K562 (cell line): ENCODE results near the gene NOC4L. TPM values are rescaled to one million over a fixed set of nuclear protein-coding genes. Genes with fewer than 3 reads are reported as not detected.

ENCODE experiments used
- ATAC-seq: fragments of 200-7000 bp; cut with Tn5 transposase; 3 replicates; pipeline ENCODE4 v1.9.1; 2020; ENCODE audit warnings: moderate library complexity
- BruUV-seq: library from RNA; stranded (reverse); fragments of 400-500 nt; replicated peaks from 2 replicates; lab custom pipeline; 2021; lab: Mats Ljungman, UMichigan
- CTCF ChIA-PET: fragments of 300-600 bp; formaldehyde crosslinking; extraction: SDS; loops from one replicate; lab custom pipeline; 2021; ENCODE audit warnings: low intra/inter-chr PET ratio; lab: Yijun Ruan, JAX
- POLR2A ChIA-PET: fragments of 300-600, 350-650 bp; sonication (Branson Sonifier 250); formaldehyde crosslinking; extraction: SDS; loops from one replicate; lab custom pipeline; 2021; ENCODE audit warnings: antibody characterized with exemption, inconsistent platforms; lab: Yijun Ruan, JAX
- DNase-seq, 4 experiments: peaks; one replicate each; pipeline versions ENCODE4 v3.0.0 to v3.0.0-alpha.2; 2011 to 2018; ENCODE audit warnings: low spot score in 3 of 4, mixed read lengths in 3 of 4; ENCODE audit errors: extremely low read depth in 1 of 4
- FAIRE-seq: peaks from 2 replicates; lab custom pipeline; 2011; peaks lifted over from hg19 to GRCh38; lab: Jason Lieb, UNC
- H2AFZ ChIP-seq: 2 replicates; pipeline ENCODE4 v1.6.0; 2011; ENCODE audit warnings: low read depth, low read length, control low read depth, inconsistent platforms
- H3K27ac ChIP-seq: fragments of 200-600 bp; 3 replicates; pipeline ENCODE4 v1.8.0; 2011; ENCODE audit warnings: low read depth, mild to moderate bottlenecking, control low read depth, inconsistent platforms, low read length, moderate library complexity, mixed read lengths; ENCODE audit errors: extremely low read depth
- H3K27me3 ChIP-seq, 2 experiments: fragments of 300-600 bp in 1 of 2; 2 replicates in 1 of 2; 3 replicates in 1 of 2; pipeline versions ENCODE4 v1.6.0 to v1.8.0; 2011; ENCODE audit warnings: inconsistent platforms in 2 of 2, low read length in 2 of 2, mild to moderate bottlenecking in 1 of 2, mixed read lengths in 1 of 2, moderate library complexity in 1 of 2; ENCODE audit not compliant: control insufficient read depth in 2 of 2, insufficient read depth in 2 of 2
- H3K36me3 ChIP-seq: fragments of 300-600 bp; 3 replicates; pipeline ENCODE4 v1.8.0; 2011; ENCODE audit warnings: mild to moderate bottlenecking, low read length, inconsistent platforms; ENCODE audit not compliant: control insufficient read depth, insufficient read depth
- H3K4me1 ChIP-seq, 2 experiments: fragments of 200-600 bp in 1 of 2; replicated peaks in 1 of 2; 2 replicates in 1 of 2; 3 replicates in 1 of 2; pipeline versions ENCODE4 v1.5.1 to v1.8.0; 2011; ENCODE audit warnings: inconsistent platforms in 2 of 2, low read length in 2 of 2, mild to moderate bottlenecking in 1 of 2, mixed read lengths in 1 of 2, moderate library complexity in 1 of 2; ENCODE audit not compliant: control insufficient read depth in 2 of 2, insufficient read depth in 2 of 2
- H3K4me2 ChIP-seq: 2 replicates; pipeline ENCODE4 v1.6.1; 2011; ENCODE audit warnings: low read length, control low read depth, inconsistent platforms, mixed read lengths; ENCODE audit not compliant: insufficient read depth
- H3K4me3 ChIP-seq: fragments of 200-600 bp; sonication (generic), shearing (Covaris generic); 2 replicates; pipeline ENCODE4 v1.5.1; 2016; ENCODE audit warnings: control low read depth, inconsistent platforms
- H3K79me2 ChIP-seq: fragments of 200-600 bp; 3 replicates; pipeline ENCODE4 v1.8.0; 2011; ENCODE audit warnings: low read length, inconsistent platforms; ENCODE audit not compliant: control insufficient read depth, insufficient read depth
- H3K9ac ChIP-seq, 2 experiments: 2 replicates each; pipeline versions ENCODE4 v1.6.0 to v1.6.1; 2011; ENCODE audit warnings: low read depth in 2 of 2, low read length in 2 of 2, control low read depth in 1 of 2, inconsistent platforms in 1 of 2, mild to moderate bottlenecking in 1 of 2, mixed read lengths in 1 of 2; ENCODE audit not compliant: insufficient read depth in 1 of 2
- H3K9me1 ChIP-seq: one replicate; pipeline ENCODE4 v1.6.0; 2011; ENCODE audit warnings: inconsistent platforms, mild to moderate bottlenecking, low read length, moderate library complexity; ENCODE audit not compliant: control insufficient read depth, insufficient read depth
- H3K9me3 ChIP-seq: replicated peaks from 2 replicates; pipeline ENCODE4 v1.5.1; 2011; ENCODE audit warnings: low read depth, low read length, inconsistent platforms; ENCODE audit not compliant: control insufficient read depth, insufficient read depth
- H4K20me1 ChIP-seq: replicated peaks from 2 replicates; pipeline ENCODE4 v1.6.1; 2011; ENCODE audit warnings: low read length, inconsistent platforms, mixed read lengths; ENCODE audit not compliant: control insufficient read depth, insufficient read depth
- BCL6 ChIP-seq: fragments of 250-450 bp; sonication (Bioruptor Pico); IDR thresholded peaks from 2 replicates; pipeline ENCODE4 v1.4.0; 2020
- CREB1 ChIP-seq, 2 experiments: sonication (generic) in 1 of 2; formaldehyde crosslinking in 1 of 2; IDR thresholded peaks; 2 replicates each; pipeline versions ENCODE4 v1.6.1 to v1.8.0; 2012 to 2022; ENCODE audit warnings: inconsistent platforms in 1 of 2, mild to moderate bottlenecking in 1 of 2, missing genetic modification reagents in 1 of 2, moderate library complexity in 1 of 2
- NFE2L1 ChIP-seq: fragments of 450-650 bp; IDR thresholded peaks from 2 replicates; pipeline ENCODE4 v1.6.1; 2016; ENCODE audit warnings: missing genetic modification characterization, low read depth, mild to moderate bottlenecking, missing compliant biosample characterization, moderate library complexity, borderline replicate concordance
- POLR2AphosphoS2 ChIP-seq: IDR thresholded peaks from 2 replicates; pipeline ENCODE4 v1.6.1; 2012; ENCODE audit warnings: low read length, improper control_type of control experiment
- REST ChIP-seq, 2 experiments: fragments of 450-650 bp; formaldehyde crosslinking in 1 of 2; IDR thresholded peaks; 2 replicates each; pipeline versions ENCODE4 v1.4.0 to v1.6.1; 2014 to 2020; ENCODE audit warnings: mild to moderate bottlenecking in 2 of 2, borderline replicate concordance in 1 of 2, low read depth in 1 of 2
- ZBTB33 ChIP-seq: sonication (generic); formaldehyde crosslinking; IDR thresholded peaks from 2 replicates; pipeline ENCODE4 v1.8.1; 2023; ENCODE audit warnings: mild to moderate bottlenecking, missing genetic modification reagents
- ZNF263 ChIP-seq: sonication (generic); formaldehyde crosslinking; IDR thresholded peaks from 2 replicates; pipeline ENCODE4 v1.8.0; 2022; ENCODE audit warnings: mild to moderate bottlenecking, missing genetic modification reagents, borderline replicate concordance
- WGBS: fragments of 100-300 bp; shearing (Covaris generic); methylation state at CpG from one replicate; pipeline ENCODE4 v1.1.6; 2016; ENCODE audit warnings: low coverage, mixed read lengths; ENCODE audit not compliant: insufficient coverage; ENCODE audit errors: missing lambda C conversion rate; 5-methylcytosine and 5-hydroxymethylcytosine counted together
- in situ Hi-C: fragments of 300-500 bp; cut with MboI; formaldehyde crosslinking; loops from 4 replicates; pipeline ENCODE4 v1.15.0; 2018; ENCODE audit warnings: inconsistent platforms, mixed read lengths
- intact Hi-C: fragments of 100-400 bp; cut with micrococcal nuclease; formaldehyde crosslinking; loops from 2 replicates; pipeline ENCODE4 v1.14.2; 2022
- polyA plus RNA-seq, 8 experiments: library from polyadenylated mRNA; depleted of rRNA in 4 of 8; stranded (reverse) in 5 of 8; unstranded in 3 of 8; fragments of >200 nt; fragmentation: Nextera tagmentation in 2 of 8; fragmentation: Illumina TruSeq in 1 of 8; extraction: Ambion mirVana in 2 of 8; extraction: Trizol in 1 of 8; gene quantifications; 2 replicates each; pipeline versions ENCODE4 v1.2.1 to v1.2.3, GENCODE V29; 2011 to 2014; ENCODE audit warnings: inconsistent platforms in 1 of 8, missing spikeins in 1 of 8
- total RNA-seq, 7 experiments: library from RNA; depleted of rRNA in 6 of 7; stranded (reverse); fragments of >200 nt in 6 of 7; fragmentation: Illumina TruSeq in 2 of 7; extraction: Trizol in 2 of 7; gene quantifications; 2 replicates each; pipeline versions ENCODE4 v1.2.1 to v1.2.3, GENCODE V29; 2011 to 2021; ENCODE audit warnings: low replicate concordance in 1 of 7

NOC4L gene
- total and polyA plus RNA-seq, 9 of the 15 experiments (the other 6 are each of a cell fraction or from before 2014, with no cell fraction given): 1.3 to 77.0 (median 20.0) TPM

GRCh38 chr12:132178801-132179401 is 34.6 kb downstream of the NOC4L start:
- peaks cover 3 to 40% of the 10 kb centered on the region in 2 experiments; a peak in 3 of 5 replicates for H3K4me1 ChIP-seq
- peaks cover 3% of the 10 kb centered on the region for H4K20me1 ChIP-seq
- POLR2A ChIA-PET: no interaction called here
- H3K9me3 ChIP-seq: no peaks in the 10 kb centered on the region
- WGBS: under 1% methylated on average over 39 of the region's 39 CpGs
- no peak overlapping the region for H3K4me3 ChIP-seq
- H3K79me2 ChIP-seq: no peaks in the 10 kb centered on the region
- no peak overlapping the region for H3K27ac ChIP-seq
- no peak overlapping the region for H2AFZ ChIP-seq
- CTCF ChIA-PET: no interaction called here
- ATAC-seq: no peak
- intact Hi-C loops (no loop called here), in situ Hi-C loops (no loop called here)
- H3K36me3 ChIP-seq: no peaks in the 10 kb centered on the region
- H3K9ac ChIP-seq: no peak overlapping the region
- no peak for FAIRE-seq
- peaks cover 4% of the 10 kb centered on the region for H3K9me1 ChIP-seq
- DNase-seq: no peak
- no TSS peak for BruUV-seq
- no peak overlapping the region for H3K4me2 ChIP-seq
- peaks cover 41 to 81% of the 10 kb centered on the region in 2 experiments for H3K27me3 ChIP-seq
- no peak for TF ChIP-seq NFE2L1 (tag)
- TF ChIP-seq ZBTB33: no peak
- TF ChIP-seq ZNF263 (CRISPR knock-in tag): no peak
- no peak for TF ChIP-seq BCL6 (CRISPR knock-in tag)
- no peak for TF ChIP-seq REST (IDR thresholded peaks at IDR 0.05; ENCODE audit: borderline replicate concordance)
- no peak for TF ChIP-seq REST (CRISPR knock-in tag; IDR thresholded peaks at IDR 0.05; ENCODE audit: low read depth)
- TF ChIP-seq CREB1 (IDR thresholded peaks at IDR 0.05): no peak
- no peak for TF ChIP-seq CREB1 (CRISPR knock-in tag; IDR thresholded peaks at IDR 0.05)
- no peak for TF ChIP-seq POLR2AphosphoS2
